ENCODE measurements around the gene CEP131.
"Not testable (repeated sequence)": the region's sequence is repeated elsewhere in the genome, so short reads cannot be mapped to it uniquely, and the experiment has no call there.

The CEP131 gene

DNA sequence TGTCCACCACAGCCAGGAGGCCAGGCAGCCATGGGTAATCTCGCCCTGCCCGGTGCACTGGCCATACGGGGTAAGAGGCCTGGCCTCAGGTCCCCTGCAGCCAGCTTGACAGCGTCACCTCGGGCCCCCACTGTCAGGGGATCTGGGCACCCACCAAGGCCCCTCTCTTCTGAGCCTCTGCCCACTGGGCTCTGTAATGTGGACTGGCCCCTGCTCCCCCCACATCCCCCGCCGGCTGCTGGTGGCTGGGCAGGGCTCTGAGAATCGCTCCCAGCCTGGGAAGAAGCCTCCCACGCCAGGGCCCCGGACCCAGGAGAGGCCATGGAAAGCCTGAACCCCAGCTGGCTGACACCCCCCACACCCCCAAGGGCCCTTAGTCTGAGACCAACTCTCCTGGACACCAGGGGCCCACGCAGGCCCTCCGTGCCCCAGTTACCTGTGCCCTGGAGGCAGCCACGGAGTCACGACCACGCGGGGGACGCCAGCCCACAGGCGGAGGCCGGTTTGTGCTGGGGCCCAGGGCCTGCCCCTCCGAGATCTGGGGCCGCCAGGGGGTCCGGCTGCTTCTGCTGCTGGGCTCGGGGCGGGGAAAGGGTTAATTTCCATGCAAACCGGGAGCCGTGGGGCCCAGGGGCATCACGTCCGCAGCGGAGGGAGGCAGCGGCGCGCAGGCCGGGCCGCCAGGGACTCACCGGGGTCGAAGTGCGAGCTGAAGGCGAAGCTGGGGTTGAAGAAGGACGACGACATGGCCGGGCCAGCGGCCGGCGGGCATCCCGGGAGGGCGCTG lies 57.3 kb downstream of the CEP131 start, which contains the start of gene PVALEF:
Gene PVALEF (plus strand): TSS at position 262 of the 787 bp plus-strand sequence. CDS start 15,720 bp downstream, outside the sequence.
- DNase-seq (ENCODE audit: low read depth), result no peak

DNA sequence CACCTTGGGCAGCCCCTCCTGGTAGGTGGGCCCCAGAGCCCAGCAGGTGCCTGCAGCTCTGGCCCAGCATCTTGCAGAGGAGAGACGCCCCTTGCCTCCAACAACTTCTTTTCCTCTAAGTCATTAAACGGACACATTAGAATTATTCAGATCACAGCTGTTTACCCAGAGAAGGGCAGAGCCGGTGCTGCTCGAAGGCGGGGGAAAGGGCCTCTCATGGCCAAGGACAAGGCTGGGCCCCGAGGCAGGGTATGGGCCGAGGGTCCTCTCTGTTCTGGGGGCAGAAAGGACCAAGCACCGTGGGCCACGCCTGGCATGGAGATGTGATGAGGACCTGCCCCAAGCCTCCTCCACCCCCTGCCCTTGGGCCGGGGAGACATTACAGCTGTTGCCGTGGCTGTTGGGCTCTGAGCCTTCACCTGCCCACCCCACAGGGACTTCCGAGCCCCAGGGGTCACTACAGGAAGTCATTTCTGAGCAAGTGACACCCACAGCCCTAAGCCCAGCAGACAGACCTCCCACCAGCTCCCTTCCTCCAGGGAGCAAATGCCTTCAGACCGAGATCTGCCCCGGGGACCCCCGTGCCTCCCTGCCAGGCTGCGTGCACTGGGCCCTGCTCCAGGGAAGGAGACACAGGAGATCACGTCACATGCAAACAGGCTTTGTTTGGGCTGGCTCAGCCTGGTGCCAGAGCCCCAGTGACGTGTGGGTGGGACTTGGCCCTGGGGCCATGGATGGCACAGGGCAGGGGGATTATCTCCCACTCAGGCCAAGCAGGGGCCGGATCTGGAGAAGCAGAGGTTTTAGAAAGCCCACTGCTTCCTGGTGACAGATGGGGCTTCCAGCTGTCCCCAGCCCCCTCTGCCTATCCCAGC lies 58.2 kb downstream of the CEP131 start:
- DNase-seq (ENCODE audit: low read depth), result no peak

DNA sequence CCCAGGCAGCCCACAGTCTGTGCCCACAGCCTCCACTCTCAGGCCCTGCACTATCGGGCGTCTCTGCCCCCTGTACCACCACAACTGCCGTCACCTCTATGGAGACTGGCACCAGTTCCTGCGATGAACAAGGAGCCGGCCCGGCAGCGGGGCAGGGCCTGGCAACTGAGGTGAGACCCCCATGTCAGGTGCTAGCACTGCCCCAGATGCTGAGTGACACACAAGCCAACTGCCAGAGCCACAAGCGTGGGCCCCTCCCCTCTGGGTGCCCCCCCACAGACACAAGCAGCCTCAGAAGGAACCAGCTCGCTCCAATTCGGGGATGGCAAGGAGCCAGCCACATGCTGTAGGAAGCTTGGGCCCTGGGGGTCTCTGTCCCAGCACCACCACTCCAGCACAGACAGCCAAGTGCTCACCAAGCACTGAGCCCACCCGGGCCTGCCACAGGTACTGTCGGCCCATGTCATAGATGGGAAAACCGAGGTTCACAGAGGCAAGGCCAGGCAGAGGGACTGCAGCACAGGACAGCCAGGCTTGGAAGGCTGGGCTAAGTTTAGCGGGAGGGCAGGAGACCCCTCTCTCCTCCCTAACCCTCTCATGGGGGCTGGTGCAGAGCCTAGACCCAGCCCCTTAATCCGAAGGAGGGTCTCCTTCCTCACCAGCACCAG lies 58.9 kb downstream of the CEP131 start:
- DNase-seq (ENCODE audit: low read depth), result no peak

DNA sequence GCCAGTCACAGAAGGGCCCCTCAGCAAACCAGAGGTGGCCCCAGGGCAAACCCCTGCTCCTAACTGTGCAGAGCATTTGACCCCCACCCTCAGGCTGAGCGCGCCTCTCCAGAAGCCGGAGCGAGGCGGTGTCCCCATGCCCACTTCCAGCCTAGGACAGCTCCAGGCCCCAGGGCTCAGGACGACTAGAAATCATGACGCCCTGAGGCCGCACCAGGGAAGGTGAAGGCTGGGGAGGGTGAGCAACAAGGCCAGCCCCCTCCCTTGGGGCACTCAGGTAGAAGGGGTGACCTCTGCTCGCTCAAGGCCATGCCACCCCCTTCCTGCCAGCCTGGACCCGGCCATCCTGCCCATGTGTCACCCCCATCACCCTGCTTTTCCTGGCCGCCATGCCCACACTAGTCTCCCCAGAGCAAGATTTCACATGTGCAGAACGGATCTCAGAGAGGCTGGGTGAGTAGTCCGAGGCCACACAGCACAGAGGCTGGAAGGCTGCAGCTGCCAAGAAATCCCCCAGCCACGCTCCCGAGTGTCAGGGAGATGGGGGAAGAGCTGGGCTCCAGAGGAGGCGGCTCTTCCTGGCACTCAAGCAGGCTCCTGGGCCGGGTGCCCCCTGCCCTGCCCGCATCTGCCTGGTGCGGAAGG lies 59.6 kb downstream of the CEP131 start:
- no peak for DNase-seq (ENCODE audit: low read depth)

DNA sequence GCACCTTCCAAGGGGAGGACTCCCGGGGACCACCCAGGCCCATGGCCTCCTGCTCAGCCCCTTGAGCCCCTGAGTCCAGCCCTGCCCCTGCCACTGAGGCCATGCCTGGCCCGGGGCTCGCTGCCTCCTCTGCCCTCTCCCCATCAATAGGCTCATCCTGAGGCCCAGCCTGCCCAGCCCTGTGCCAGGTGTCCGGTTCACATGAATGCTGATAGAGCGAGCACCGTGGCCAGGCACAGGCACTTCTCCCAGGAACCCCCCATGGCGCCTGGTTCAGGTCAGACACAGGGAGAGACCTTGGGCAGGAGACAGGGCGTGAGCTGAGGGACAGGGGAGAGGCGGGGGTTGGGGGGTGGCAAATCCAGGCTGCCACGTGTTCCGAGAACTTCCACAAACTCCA lies 60.3 kb downstream of the CEP131 start:
- DNase-seq (ENCODE audit: low read depth), result no peak

DNA sequence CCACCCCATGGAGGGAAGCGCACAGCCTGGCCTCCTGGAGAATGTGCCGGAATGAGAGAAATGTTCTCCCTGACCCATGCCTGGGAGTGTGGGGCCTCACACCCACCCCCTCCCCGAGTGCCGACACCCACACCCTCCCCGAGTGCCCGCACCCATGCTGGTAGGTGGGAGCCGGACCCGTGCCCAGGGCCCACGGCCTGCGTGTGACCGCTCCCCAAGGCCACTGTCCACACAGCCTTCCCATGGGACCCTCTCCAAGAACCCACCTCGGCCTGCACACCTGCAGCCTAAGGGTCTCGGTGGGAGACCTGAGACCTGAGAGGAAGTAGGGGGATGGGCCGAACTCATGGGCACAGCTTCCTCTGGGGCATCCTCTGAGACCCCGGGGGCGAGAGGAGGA lies 60.8 kb downstream of the CEP131 start:
- no peak for DNase-seq (ENCODE audit: low read depth)

DNA sequence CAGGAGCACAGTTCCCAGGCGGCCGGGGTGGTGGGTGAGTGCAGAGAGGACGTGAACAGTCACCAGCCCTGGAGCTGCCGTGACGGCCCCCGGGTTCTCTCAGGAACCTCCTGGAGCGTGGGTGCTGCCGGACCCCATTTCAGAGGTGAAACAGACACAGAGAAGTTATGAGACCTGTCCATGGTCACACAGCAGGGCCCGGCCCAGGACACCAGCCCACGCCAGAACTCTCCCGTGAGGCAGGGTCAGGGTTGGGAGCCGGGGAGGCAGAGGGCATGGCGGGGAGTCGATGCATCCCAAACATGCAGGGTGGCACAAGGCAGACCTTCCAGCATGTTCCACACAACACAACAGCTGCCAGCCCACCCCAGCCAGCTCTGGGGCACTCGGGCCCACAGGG lies 61.2 kb downstream of the CEP131 start:
- DNase-seq (ENCODE audit: low read depth), result no peak

DNA sequence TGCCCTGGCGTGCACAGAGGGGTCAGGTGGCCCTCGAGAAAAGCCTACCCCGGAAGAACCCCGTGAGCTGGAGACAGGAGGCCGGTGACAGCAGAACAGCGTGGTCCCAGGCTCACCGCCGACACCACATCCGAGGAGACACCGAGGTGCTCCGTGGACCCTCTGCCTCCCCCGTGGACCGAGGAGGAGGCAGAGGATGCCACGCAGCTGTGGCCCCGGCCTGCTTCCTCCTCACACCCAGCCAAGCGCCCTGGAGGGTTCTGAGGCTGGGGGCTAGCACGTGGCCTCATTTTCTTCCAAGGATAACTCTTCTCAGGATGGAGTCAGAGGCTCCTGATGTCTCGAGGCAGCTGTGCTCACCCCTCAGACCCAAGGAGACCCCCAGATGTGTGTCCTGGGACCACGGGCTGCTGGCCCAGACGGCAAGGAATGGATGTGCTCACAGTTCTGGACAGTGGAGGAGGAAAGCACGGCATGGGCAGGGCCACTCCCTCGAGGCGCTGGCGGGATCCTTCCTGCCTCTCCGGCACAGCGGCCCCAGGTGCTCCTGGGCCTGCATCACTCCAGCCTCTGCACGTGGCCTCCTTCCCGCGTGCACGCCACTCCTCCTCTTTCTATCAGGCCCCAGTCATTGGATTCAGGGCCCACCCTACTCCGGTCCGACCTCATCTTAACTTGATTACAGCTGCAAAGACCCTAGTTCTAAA lies 61.9 kb downstream of the CEP131 start:
- DNase-seq (ENCODE audit: low read depth), result no peak

DNA sequence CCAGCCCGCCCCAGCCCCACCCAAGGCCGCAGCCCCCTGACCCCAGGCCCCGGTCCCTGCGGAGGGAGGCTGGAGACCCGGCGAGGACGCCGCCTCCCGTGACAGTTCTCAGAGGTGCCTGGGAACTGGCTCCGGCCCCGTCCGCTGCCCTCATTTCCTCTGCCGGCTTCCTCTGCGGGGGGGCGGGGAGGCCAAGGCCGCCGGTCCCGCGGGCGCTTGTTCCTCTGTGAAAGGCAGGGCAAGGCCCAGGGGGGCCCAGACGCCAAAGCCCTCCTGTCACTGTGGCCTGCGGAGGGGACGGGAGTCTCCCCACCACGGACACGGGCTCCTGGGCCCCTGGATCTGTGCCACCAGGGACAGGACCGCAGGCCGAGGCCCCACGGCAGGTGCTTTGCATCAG lies 62.5 kb downstream of the CEP131 start:
- DNase-seq (ENCODE audit: low read depth), result no peak

DNA sequence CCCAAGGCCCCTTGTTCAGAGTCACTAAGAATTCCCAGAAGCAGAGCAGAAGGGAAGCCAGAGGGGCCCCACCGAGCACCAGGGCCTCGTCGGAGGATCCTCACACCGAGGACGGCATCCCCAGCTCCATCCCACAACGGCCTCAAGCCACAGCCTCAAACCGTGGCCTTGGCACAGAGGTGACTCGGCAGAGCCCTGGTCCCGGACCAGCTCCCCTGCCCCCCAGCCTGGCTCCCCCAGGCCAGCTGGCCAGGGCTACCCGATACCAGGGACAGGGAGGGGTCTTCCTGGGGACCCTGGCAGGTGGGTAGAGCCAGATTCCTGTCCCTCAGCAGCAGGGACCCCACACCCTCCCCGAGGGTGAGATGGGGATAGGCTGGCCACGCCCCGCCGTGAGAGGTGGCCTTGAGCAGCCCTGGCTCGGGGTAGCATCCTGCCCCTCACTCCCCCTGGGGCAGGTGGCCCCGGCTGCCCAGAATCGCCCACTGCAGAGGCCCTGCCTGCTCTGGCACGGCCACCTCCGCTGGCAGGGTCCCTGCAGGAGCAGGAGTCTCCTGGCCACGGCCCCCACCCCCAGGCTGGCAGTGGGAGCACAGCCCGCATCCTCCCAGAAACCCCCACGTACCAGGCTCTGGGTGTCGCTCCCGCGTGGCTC lies 63.0 kb downstream of the CEP131 start:
- no peak for DNase-seq (ENCODE audit: low read depth)

DNA sequence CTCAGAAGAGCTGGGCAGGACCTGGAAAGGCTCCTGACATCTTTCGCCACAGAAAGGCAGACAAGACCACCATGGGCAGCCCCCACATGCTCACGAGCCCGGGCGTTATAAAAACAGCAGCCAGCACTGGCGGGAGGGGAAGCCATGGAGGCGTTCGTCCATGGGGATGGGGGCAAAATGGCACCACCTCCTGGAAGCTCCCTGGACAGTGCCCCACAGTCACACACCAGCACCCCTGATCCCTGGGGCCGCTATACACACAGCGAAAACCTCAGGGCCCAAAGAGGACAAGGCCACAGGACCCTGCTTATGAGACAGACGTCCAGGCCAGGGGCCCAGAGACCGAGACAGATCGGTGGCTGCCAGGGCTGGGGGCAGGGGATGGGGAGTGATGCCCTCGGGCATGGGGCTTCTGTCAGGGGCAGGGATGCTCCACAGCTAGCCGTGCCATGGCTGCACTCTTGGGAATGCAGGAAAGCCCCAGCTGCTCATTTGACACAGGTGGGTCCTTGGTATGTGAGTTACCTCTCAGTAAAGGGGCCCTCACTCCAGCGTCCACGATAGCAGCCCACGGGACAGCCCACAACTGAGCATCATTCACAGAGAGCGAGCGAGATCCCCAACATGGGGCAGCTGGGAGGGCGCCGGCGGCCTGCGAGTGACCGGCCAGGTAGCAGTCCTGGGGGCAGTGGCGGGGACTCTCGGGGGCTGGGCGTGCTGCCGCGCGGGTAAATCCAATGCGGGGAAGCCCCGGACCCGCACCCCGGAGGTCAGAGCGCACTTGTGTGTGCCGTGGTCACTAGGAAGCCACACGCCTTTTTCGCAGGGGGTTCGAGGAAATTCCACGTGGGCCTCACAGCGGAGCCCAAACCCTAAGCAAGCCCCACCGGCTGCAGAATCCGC lies 63.8 kb downstream of the CEP131 start:
- no peak for DNase-seq (ENCODE audit: low read depth)

DNA sequence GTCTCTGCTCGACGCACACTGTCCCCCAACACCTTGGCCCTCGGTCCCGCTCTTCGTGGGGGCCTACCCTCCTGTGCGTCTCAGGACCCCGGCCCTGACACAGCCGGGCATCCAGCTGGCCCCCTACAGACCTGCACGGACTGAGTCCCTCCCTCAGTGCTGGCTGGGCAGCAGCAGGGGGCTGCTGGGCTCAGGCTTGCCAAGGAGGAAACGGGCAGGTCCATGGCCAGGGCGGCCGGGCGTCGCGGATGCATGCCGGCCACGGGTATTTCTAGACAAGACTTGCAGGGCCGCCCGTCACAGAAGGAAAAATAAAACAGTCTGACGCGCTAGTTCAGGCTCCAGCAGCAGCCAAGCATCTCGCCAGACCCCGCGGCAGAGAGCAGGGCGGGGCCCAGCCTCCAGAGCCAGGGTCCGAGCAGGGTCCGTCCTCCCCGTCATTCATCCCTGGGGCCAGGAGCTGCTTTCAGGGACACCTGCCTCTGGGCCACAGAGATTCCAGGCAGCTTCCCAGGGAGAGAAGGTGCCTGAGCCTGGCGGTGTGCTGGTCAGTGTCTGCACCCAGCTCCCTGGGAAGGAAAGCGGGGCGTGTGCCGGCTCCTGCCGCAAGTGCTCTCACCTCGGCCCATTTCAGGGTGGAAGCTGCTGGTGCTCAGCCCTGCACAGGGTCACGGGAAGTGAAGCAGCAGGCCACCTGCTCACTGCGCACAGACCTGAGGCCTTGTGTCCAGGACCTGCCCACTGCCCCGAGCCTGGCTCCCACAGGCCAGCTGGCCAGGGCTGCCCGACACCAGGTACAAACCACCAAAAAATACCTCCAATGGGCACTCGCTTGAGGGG lies 64.7 kb downstream of the CEP131 start:
- no peak for DNase-seq (ENCODE audit: low read depth)

DNA sequence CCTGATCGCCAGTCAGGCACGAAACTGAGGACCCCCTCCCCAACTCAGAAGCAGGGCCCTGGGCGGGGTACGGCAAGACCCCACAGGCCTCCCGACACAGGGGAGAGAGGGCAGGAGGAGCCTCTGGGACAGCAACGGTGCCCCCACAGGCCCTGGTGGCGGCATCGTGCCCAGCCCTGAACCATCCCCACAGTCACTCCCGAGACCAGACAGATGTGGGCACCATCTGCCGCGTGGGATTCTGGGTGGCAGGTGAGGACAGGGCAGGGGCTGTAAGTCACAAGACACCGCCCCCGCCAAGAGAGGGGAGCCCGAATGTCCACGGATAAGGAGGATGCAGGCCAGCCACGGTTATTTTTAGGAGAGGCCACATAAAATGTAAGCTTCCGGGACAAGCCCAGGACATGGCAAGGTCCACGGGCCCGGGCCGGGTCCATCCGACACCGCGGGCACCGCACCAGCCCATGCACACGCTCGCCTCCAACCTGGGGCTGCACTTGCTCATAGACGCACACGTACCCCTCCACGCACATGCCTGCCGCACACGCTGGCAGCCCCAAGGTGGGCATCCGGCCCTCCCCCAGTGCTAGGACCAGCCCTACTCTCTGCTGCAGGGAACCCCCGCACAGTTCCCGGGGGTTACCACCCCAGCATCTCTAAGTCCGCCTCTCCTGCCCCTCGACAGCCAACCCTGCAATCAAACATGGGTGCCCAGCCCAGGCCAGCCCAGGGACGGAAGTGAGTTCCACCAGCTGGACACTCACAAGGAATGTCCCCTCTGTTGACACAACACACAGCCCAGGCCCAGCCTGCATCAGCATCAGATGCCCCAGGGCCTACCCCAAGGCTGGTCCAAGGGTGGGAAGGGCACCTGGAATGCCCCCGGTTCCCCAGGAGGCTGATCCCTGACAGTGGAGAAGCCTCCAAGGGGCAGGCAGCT lies 65.6 kb downstream of the CEP131 start:
- no peak for DNase-seq (ENCODE audit: low read depth)

DNA sequence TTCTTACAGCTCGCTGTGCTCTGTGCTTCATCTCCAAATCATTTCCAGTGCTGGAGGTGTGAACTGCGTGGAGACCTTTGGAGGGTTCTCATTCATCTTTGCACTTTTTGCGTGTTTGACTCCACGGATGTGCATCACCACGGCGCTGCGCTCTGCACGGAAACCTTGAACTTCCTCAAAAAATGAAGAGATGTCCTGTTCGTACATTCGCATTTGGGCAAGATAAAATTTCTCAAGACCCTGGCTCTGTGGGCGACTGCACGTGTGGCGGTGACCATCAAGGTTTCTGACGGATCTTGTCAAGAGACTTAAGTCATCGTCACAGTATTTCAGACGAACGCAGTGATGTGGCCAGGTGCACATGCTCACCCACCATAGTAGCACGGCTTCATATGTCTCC lies 67.8 kb downstream of the CEP131 start:
- DNase-seq (ENCODE audit: low read depth), result no peak

DNA sequence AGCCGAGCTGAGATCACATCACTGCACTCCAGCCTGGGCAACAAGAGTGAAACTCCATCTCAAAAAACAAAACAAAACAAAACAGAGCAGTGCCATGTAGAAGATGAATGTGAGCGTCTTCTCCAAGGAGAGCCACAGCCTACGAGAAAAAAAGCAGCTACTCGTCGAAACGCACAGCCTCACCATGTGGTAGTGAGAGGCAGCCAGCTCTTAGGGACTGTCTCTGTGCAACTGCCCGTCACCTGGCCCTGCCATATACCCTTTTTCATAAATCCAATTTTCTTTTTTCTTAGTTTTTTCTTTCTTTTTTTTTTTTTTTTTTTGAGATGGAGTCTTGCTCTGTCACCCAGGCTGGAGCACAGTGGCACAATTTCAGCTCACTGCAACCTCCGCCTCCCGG lies 68.7 kb downstream of the CEP131 start:
- not testable (repeated sequence) for DNase-seq (ENCODE audit: low read depth)

DNA sequence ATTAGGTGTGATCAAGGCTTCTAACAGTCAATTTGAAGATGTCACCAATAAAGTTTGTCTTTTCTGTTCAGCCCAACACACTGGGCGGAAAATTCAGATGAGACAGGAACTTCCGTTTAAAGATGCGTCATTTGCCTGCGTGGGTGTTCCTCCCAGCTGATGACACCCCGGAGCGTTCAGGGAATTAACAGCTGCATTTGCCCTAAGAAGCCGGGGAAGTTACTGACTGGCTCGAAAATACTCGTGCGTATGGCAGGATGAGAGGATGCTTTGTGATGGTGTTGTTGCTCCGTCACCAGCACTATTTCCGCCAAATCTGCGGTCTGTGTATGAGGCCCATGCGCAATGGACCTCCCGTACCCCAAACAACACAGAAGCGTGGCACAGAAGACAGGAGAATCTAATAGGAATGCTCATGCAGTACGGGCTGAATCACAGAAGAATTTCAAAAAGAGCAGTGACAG lies 69.4 kb downstream of the CEP131 start:
- no peak for DNase-seq (ENCODE audit: low read depth)

DNA sequence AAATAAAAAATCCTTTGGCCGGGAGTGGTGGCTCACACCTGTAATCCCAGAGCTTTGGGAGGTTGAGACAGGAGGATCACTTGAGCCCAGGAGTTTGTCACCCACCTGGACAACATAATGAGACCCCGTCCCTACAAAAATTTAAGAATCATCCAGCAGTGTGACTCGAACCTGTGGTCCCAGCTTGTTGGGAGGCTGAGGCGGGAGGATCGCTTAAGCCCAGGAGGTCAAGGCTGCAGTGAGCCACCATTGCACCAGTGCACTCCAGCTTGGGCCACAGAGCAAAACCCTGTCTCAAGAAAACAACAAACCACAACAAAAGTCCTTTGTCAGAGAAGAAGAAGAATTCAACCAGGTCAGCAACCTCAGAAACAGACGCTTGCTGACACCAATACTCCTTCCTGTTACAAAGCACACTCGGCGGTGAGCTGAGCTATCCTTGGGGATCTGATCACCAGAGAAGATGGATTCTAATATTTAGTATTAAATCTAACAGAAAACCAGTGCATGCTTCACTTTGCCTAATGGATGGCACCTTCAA lies 70.4 kb downstream of the CEP131 start:
- DNase-seq (ENCODE audit: low read depth), result no peak

All from activated T-helper 1 cell treated with Interleukin-2 at 50 U/mL for 16 hours (primary cell).